Effector memory CD4-positive, alpha-beta T cell (primary cell): ENCODE data around the gene NRCAM.

Source experiments
- DNase-seq, 3 donors: peaks; one replicate each; pipeline ENCODE4 v3.0.0-alpha.2; 2020
- H3K27ac ChIP-seq: 2 replicates; pipeline ENCODE4 v1.7.0; 2013; ENCODE audit warnings: mild to moderate bottlenecking, low read length, moderate library complexity; ENCODE audit not compliant: insufficient read depth, poor library complexity, severe bottlenecking
- H3K27me3 ChIP-seq: replicated peaks from 2 replicates; pipeline ENCODE4 v1.7.0; 2013; ENCODE audit warnings: mild to moderate bottlenecking, low read length; ENCODE audit not compliant: insufficient read depth, control insufficient read depth, poor library complexity, severe bottlenecking
- H3K36me3 ChIP-seq: 2 replicates; pipeline ENCODE4 v1.7.0; 2013; ENCODE audit warnings: mild to moderate bottlenecking, low read length, moderate library complexity; ENCODE audit not compliant: control insufficient read depth, insufficient read depth
- H3K4me1 ChIP-seq: 2 replicates; pipeline ENCODE4 v1.7.0; 2013; ENCODE audit warnings: low read length, mild to moderate bottlenecking; ENCODE audit not compliant: control insufficient read depth, insufficient read depth, poor library complexity, severe bottlenecking
- H3K4me3 ChIP-seq: 2 replicates; pipeline ENCODE4 v1.7.0; 2013; ENCODE audit warnings: low read length, low read depth, mild to moderate bottlenecking; ENCODE audit not compliant: insufficient read depth, poor library complexity, severe bottlenecking
- H3K9me3 ChIP-seq: 2 replicates; pipeline ENCODE4 v1.7.0; 2013; ENCODE audit warnings: mild to moderate bottlenecking, low read length, moderate library complexity; ENCODE audit not compliant: control insufficient read depth

Gene NRCAM

GRCh38 chr7:108307194-108307593, 149.0 kb downstream of the NRCAM start:
- H3K9me3 ChIP-seq: no peaks in the 10 kb centered on the region
- DNase-seq: no peak
- H3K4me1 ChIP-seq: no peaks in the 10 kb centered on the region

GRCh38 chr7:108303332-108303731, 152.9 kb downstream of the NRCAM start:
- Histone ChIP-seq H3K9me3 (no peaks in the 10 kb centered on the region), H3K4me1 (no peaks in the 10 kb centered on the region), H3K4me3 (no peak overlapping the region), H3K27ac (no peak overlapping the region), H3K36me3 (no peaks in the 10 kb centered on the region), H3K27me3 (no peaks in the 10 kb centered on the region)
- no peak for DNase-seq

More at GRCh38 chr7:108307194-108307593, 149.0 kb downstream of the NRCAM start:
- Histone ChIP-seq H3K4me3 (no peak overlapping the region), H3K27me3 (no peaks in the 10 kb centered on the region), H3K36me3 (no peaks in the 10 kb centered on the region), H3K27ac (no peak overlapping the region)

- no peak overlapping the region for H3K27ac ChIP-seq
- no peaks in the 10 kb centered on the region for H3K9me3 ChIP-seq
- no peaks in the 10 kb centered on the region for H3K4me1 ChIP-seq
- H3K27me3 ChIP-seq: no peaks in the 10 kb centered on the region
- no peaks in the 10 kb centered on the region for H3K36me3 ChIP-seq
- H3K4me3 ChIP-seq: no peak overlapping the region
- no peak for DNase-seq
Observed at GRCh38 chr7:108301387-108301786, 154.8 kb downstream of the NRCAM start.

GRCh38 chr7:108299251-108299973, 156.8 kb downstream of the NRCAM start:
- no peaks in the 10 kb centered on the region for H3K4me1 ChIP-seq
- no peaks in the 10 kb centered on the region for H3K36me3 ChIP-seq
- no peak for DNase-seq
- H3K27me3 ChIP-seq: no peaks in the 10 kb centered on the region
- H3K27ac ChIP-seq: no peak overlapping the region
- no peak overlapping the region for H3K4me3 ChIP-seq
- no peaks in the 10 kb centered on the region for H3K9me3 ChIP-seq

GRCh38 chr7:108296911-108297310, 159.3 kb downstream of the NRCAM start:
- H3K27ac ChIP-seq: no peak overlapping the region
- no peaks in the 10 kb centered on the region for H3K9me3 ChIP-seq
- no peaks in the 10 kb centered on the region for H3K4me1 ChIP-seq
- no peaks in the 10 kb centered on the region for H3K36me3 ChIP-seq
- no peak for DNase-seq
- no peak overlapping the region for H3K4me3 ChIP-seq
- H3K27me3 ChIP-seq: no peaks in the 10 kb centered on the region

- Histone ChIP-seq H3K4me1 (no peaks in the 10 kb centered on the region), H3K9me3 (no peaks in the 10 kb centered on the region), H3K27me3 (no peaks in the 10 kb centered on the region), H3K27ac (no peak overlapping the region), H3K36me3 (no peaks in the 10 kb centered on the region), H3K4me3 (no peak overlapping the region)
- DNase-seq: no peak
Observed at GRCh38 chr7:108294595-108294994, 161.6 kb downstream of the NRCAM start.

- H3K27ac ChIP-seq: no peak overlapping the region
- no peaks in the 10 kb centered on the region for H3K4me1 ChIP-seq
Observed at GRCh38 chr7:108293149-108293612, 163.1 kb downstream of the NRCAM start.

GRCh38 chr7:108292541-108292940, 163.7 kb downstream of the NRCAM start:
- no peaks in the 10 kb centered on the region for H3K27me3 ChIP-seq
- H3K27ac ChIP-seq: no peak overlapping the region
- DNase-seq: no peak
- no peaks in the 10 kb centered on the region for H3K36me3 ChIP-seq
- H3K9me3 ChIP-seq: no peaks in the 10 kb centered on the region
- H3K4me1 ChIP-seq: no peaks in the 10 kb centered on the region
- H3K4me3 ChIP-seq: no peak overlapping the region

More at GRCh38 chr7:108293149-108293612, 163.1 kb downstream of the NRCAM start:
- DNase-seq: no peak
- Histone ChIP-seq H3K27me3 (no peaks in the 10 kb centered on the region), H3K36me3 (no peaks in the 10 kb centered on the region), H3K9me3 (no peaks in the 10 kb centered on the region), H3K4me3 (no peak overlapping the region)

- Histone ChIP-seq H3K36me3 (no peaks in the 10 kb centered on the region), H3K4me1 (no peaks in the 10 kb centered on the region), H3K4me3 (no peak overlapping the region), H3K27ac (no peak overlapping the region), H3K27me3 (no peaks in the 10 kb centered on the region), H3K9me3 (no peaks in the 10 kb centered on the region)
- DNase-seq: no peak
Observed at GRCh38 chr7:108291791-108292440, 164.3 kb downstream of the NRCAM start.

- H3K9me3 ChIP-seq: no peaks in the 10 kb centered on the region
- DNase-seq: no peak
- H3K4me1 ChIP-seq: no peaks in the 10 kb centered on the region
- H3K4me3 ChIP-seq: no peak overlapping the region
- no peaks in the 10 kb centered on the region for H3K27me3 ChIP-seq
- H3K27ac ChIP-seq: no peak overlapping the region
- no peaks in the 10 kb centered on the region for H3K36me3 ChIP-seq
Observed at GRCh38 chr7:108291152-108291508, 165.1 kb downstream of the NRCAM start.
